HG03469 (cell line): ENCODE results near the gene SNED1.

ENCODE experiments used
- ATAC-seq: cut with Tn5 transposase; IDR thresholded peaks from one replicate; pipeline ENCODE4 v1.9.1; 2021; ENCODE audit warnings: mild to moderate bottlenecking, moderate library complexity, moderate number of reproducible peaks; ENCODE audit not compliant: unreplicated experiment

Gene SNED1

DNA sequence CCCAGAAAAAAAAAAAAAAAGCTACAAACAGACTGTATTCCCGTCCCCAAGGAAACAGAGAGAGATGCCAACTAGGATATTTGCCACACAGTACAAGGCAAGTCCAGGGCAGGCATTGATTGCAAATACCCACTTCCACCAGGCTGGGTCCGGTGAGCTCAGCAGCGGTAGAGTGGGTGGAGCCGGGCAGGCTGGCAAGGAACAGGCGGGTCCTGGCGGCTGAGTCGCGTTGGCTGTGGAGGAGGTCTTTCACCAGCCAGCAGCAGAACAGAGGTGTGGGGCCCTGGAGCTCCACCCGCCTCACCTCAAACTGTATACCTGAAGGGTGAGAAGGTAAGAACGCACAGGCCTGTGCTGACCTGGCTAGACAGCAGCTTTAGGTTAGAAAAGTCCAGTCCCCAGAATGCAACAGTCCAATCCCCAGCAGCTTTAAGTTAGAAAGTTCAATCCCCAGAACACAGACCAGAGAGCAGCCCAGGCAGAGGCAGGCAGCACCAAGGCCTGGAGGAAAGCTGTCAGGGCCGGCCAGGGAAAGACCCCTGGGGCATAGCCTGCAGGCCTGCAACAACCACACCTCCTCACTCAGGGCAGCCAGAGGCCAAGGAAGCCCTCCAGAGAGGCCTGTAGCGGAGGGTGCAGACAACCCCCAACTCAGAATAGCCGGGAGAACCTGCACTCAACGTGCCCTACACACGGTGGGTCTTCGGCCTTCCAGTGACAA is 125.6 kb downstream of the SNED1 start:
- ATAC-seq: no peak

DNA sequence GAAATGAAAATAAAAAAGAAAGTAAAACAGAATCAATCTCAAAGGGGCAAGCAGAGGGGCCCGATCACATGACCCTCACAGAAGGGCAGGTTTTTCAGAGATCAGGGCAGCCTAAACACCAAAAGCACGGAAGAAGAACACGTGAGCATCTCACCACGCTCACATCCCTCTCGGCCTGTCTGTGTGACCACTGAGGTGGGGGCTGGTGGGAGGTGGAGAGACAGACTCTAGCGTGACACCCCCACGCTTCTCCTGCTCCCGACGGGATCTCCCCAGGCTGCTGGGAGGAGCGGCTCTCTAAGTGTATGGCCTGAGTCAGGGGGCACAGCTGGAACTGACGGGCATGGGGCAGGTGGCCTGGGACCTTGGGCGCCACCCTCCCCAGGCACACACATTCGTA is 127.2 kb downstream of the SNED1 start:
- no peak for ATAC-seq

DNA sequence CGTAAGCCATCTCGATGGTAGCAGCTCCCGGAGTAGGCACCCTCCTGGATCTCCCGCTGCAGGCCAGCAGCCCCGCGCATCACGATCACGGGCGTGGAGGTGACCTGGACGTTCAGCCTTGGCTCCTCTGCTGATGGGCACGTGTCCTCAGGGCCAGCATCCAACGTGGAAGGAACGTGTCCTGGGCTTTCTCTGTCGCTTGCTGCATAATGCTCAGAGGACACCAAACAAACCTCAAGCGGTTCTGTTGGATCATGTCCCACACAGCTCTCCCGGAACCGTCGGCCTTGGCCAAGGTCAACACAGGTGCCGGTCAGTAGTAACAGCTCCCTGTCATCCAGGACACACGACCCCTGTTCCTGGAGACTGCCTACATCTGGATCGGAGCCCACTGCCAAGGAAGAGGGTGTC is 127.8 kb downstream of the SNED1 start:
- ATAC-seq: no peak

- no peak for ATAC-seq
Measured at GRCh38 chr2:241126771-241127202, 128.4 kb downstream of the SNED1 start.

- no peak for ATAC-seq
Measured at GRCh38 chr2:241128266-241128665, 129.8 kb downstream of the SNED1 start.

DNA sequence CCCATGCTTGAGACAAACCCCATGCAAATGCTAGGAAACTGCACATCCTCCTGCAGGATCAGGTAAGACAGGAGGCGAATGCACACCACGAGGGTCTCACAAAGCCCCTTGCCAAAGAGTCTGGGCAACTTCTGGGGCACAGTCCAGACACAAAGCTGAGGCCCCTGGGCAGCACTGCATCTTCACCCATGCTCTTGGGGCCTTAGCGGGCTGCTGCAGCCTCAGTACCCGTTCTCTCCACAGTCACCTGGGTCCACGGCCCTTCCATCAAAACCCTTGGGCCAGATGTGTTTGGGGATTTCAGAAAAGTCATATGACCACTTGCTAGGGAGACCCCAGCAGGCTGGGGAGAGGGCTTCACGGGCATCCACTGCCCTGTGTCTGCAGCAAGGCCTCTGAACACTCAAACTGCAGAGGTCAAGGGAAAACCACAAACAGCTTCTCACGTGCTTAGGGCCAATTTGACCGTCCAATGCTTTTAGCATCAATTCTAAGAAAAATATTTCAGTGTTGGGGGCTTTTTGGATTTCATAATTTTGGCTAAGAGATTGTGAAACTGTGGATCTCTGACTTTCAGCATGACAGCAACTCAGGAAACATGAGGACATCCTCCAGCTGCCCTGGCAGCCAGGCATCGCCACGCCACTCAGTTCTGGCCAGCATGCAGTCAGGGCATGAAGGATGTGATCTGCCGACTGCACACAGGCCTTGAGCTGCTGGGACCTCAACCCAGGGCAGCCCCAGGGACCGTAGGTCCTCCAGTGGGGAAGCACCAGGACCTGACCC is 130.9 kb downstream of the SNED1 start:
- ATAC-seq: no peak

DNA sequence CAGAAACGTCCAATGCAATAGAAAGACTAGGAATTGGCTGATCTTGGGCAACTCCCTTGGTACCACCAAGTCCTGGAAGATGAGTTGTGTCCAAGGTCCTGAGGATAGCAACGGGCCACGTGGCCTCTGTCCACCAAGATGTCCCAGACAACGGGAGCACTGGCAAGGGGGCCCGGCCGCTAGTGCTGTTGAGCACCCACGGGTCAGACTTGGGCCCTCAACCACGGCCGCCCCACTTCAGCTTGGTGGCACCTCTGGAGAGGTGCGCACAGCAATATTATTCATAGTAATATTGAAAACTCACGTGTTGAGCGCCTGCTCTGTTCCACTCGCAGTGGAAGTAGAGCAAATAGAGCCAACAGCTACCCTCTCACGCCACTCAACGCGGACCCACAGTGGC is 131.9 kb downstream of the SNED1 start:
- no peak for ATAC-seq

DNA sequence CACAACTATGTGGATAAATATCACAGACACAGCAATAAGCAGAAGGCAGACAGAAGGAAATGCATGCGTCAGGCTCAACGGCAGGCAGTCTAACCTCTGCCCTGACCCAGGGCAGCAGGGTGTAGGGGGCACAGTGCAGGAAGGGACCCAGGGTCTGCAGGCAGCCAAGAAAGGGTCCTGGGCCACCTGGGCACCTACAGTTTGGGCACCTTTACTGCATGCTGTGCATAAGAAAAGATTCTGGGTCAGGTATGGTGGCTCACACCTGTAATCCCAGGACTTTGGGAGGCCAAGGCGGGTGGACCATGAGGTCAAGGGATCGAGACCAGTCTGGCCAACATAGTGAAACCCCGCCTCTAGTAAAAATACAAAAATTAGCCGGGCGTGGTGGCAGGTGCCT is 133.1 kb downstream of the SNED1 start:
- ATAC-seq: no peak

GRCh38 chr2:241132538-241133435 is 134.4 kb downstream of the SNED1 start:
- ATAC-seq: no peak

- no peak for ATAC-seq
Measured at GRCh38 chr2:241133436-241133820, 135.0 kb downstream of the SNED1 start.

DNA sequence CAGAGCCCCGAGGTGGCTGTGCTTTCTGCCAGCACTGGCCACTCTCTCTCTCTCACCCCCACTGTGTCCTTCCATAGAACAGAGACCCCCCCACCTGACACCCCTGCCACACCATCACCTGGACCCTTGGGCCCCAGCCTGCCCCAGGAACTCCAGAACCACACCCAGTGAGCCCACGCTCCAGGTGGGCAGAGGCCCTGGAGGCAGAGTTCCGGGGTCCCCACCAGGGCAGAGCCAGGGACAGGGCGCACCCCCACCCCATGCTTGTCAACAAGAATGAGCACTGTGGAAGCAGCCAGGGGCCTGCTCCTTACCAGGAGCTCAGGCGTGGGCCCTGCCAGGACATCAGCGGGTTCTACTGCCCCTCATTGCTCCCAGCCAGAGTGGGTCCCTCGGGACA is 136.3 kb downstream of the SNED1 start:
- ATAC-seq: no peak

DNA sequence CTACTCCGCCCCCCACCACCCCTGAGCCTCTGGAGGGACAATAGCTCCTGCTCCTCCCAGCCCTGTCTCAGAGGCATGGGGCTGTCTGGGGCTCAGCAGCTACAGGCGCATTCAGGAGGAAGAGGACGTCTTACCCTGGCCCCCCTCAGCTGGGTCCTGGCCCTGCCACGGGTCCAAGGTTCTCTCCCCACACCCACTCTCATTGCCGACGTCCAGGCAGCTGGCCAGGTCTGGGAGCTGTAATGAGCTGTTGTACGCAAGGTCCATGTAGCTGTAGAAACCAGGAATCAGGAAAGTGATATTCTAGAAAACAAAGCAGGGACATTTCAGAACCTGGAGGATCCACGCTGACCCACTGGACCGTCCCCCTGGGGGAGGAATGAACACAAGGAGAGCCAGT is 137.3 kb downstream of the SNED1 start:
- no peak for ATAC-seq

DNA sequence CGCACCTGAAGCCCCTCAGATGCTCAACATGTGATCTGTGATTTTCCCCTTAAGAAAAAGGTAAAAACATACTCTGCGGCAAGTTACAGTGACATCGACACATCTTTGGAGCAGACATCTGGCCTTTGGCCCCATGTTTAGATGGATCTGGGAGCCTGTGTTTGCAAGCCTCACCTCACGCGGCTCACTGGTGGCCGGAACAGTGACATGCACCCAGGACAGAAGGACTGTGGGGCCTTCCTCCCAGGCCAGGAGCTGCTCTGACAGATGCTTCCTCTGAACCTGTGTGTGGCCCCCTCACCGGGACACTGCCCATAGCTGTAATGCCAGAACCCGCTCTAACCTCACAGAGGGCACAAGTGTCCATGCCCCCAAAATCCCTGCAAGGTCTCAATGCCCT is 137.8 kb downstream of the SNED1 start:
- ATAC-seq: no peak

DNA sequence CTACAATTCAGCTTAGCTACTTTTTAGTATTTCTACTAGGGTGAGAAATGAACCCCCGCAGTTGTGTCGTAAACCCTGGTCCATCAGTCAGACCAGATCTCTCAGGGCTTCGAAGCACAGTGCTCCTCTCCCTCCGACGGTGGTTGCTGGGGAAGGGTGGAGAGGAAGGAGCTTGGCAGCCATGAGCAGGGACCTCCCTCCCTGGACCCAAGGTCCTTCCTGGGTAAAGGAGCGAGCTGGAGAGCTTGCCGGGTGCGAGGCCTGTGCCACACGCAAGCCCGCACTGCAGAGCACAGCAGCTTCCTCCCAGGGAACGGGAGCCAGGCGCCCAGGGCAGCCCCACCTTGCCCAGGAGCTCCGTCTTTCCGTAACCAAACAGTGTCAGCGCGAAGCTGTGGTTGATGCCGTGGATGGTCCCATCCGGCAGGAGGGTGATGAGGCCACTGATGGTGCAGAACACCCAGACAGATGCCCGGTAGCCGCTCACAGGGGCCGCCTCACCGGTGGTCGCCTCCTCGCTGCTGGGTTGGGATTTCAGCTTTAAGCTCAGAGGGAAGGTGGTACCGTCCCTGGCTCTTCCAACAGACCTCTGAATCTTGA is 138.3 kb downstream of the SNED1 start:
- no peak for ATAC-seq

GRCh38 chr2:241137276-241138190 is 139.1 kb downstream of the SNED1 start:
- no peak for ATAC-seq

- ATAC-seq: no peak
Measured at GRCh38 chr2:241138471-241138870, 140.1 kb downstream of the SNED1 start.

DNA sequence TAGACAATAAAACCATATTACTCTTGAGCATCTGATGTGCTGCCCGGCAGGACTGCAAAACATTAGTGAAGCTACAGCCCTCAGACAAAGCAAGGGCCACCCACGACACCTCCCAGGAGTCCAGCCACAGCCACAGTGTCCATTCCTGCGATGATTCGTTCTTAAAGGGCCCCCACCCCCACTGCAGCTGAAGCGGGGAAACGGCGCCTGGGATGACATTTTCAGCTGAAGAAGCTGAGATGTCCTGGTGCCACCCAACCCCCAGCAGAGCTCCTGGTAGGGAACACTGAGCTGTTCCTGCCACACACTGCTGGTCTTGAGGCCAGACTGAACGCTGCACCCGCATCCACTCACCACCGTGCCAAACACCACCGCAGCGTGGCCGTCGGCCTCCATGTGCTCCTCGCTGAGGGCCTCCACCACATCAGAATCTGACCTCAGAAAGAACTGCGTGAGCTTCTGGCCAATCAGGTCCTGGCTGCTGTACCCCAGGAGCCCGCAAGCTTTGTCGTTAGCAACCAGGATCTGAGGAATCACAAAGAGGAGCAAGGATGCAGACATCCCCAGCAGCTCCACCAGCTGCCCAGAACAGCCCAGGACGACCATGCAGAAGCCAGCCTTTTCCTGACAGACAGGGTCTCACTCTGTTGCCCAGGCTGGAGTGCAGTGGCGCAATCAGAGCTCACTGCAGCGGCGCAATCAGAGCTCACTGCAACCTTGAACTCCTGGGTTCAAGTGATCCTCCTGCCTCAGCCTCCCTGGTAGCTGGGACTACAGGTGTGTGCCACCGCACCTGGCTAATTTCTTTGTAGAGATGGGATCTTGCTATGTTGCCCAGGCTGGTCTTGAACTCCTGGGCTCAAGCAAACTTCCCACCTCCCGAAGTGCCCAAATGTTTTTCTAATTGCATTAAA is 141.4 kb downstream of the SNED1 start:
- ATAC-seq: no peak

- ATAC-seq: no peak
Measured at GRCh38 chr2:241140445-241140840, 142.0 kb downstream of the SNED1 start.

GRCh38 chr2:241141214-241141770 is 142.9 kb downstream of the SNED1 start:
- ATAC-seq: no peak
